RPMI7951 (cell line): Measurements from ENCODE around the gene ATE1. TPM values are rescaled to one million over a fixed set of nuclear protein-coding genes. Genes with fewer than 3 reads are reported as not detected.
"Not testable (repeated sequence)": the region's sequence is repeated elsewhere in the genome, so short reads cannot be mapped to it uniquely, and the experiment has no call there.

Experiments used
- DNase-seq: peaks from one replicate; pipeline ENCODE4 v3.0.0-alpha.2; 2012; ENCODE audit warnings: low read depth
- total RNA-seq: library from RNA; depleted of rRNA; stranded (reverse); fragments of >200 nt; shearing (Covaris generic); gene quantifications from 2 replicates; pipeline ENCODE4 v1.2.3, GENCODE V29; 2014; rRNA removed

ATE1 gene
- total RNA-seq = 16.8 and 18.4 TPM in 2 replicates

DNA sequence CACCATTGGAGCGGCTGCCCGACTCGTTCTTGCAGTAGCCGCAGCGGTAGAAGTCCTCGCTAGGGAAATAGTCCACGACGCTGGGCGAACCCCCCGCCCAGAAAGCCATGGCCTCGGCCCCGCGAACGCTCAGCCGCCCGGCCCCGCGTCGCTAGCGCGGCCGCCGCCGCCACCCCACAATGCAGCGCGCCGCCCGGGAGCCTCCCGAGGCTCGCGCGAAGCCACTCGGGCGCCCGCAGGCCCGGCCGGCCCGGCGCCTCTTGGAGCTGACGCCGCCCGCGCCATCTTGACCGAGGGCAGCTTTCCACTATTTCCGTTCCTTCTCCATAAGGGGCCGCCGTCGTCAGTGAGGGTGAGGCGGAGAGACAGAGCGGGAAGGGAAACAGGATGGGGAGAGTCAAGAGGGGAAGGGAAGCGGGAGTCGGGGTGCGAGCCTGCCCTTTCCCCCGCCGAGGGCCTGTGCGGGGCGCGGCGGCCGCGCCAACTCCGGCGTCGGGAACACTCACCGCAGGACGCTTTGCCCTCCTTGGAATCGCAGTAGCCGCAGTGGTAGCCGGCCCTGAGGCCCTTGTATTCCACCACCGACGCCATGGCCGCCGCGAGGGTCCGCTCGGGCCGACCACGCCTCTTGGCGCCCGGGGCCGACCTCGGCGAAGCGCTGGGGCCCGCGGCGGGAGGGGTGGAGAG lies at the start of gene ATE1:
Gene ATE1 (minus strand): TSS at position 191 of the 687 bp plus-strand sequence. CDS start 82 bp downstream, at position 109.
- DNase-seq = peak; percentile 85

DNA sequence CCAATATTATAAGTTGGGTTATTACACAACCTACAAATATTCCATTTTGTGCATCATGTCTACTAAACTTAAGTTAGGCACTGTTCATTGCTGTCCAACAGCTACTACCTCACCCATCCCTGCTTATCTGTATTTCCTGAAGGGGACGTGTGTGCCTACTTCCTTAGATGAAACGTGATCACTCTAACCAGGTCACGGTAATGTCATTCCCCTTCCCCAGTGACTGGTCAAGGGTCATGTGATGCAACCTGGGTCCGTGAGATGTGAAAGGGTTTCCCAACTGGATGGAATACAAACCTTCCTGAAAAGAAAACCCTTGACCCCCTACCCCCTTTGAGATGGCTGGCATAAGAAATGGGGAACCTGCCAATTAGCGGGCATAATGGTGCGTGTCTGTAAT lies 48.8 kb upstream of the ATE1 start:
- DNase-seq = no peak

- no peak for DNase-seq
Measured at GRCh38 chr10:121975295-121976086, 47.7 kb upstream of the ATE1 start.

DNA sequence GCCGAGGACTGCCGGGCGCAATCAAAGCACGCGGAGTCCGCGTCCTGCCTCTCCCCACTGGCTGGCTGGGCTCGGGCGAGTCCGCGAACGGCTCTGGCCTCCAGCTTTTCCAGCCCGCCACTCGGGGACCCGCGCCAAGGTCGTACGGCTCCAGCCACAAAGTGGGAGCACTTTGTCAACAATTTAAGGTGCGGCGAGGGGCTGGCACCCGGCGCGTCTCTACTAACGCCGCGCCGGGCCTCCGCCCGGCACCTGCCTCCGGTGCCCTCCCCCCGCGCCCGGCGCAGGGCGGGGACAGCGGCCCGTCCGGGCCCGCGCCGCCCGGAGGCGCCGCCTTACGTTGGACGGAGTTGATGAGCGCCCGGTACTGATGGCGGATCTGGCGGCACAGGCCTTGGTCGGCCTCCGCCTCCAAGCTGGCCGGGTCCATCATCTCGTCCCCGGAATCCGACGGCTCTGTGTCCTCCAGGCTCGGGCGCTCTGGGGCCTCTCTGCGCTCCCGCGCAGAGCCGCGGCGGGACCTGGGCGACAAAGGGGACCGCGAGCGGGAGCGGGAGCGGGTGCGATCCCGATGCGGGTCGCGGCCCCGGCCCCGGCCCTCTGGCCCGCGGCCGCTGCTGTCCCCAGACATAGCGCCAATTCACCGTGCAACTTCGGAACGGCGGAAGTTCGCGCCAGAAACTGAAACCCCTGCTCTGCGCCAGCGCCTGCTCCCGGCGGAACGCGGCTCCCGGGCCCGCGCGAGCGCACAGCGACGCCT lies 46.9 kb upstream of the ATE1 start, which contains the start of gene NSMCE4A:
Gene NSMCE4A (minus strand): TSS at position 683 of the 760 bp plus-strand sequence. CDS start 52 bp downstream, at position 631.
- DNase-seq = peak; percentile 70

DNA sequence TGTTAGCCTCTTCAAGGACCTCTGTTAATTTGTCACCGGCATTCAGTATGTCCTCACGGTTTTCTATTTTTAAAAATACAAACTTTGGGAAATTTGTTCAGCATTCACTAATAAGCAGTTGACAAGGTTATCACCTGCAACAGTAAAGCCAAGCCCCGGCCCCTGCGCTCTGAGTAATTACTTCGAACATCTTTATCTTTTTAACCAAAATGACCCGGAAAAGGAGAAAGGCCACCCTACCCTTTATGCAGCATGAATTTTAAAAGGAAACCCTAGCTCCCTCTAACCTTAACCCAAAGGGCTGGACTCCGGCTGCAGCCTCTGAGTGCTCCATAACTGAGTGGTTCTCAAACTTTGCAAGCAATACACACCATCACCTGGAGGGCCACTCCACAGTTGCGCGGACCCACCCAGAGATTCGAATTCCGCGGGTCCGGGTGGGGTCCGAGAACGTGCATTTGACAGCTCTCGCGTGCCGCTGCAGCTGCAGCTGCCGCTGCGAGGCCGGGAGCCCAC lies 46.2 kb upstream of the ATE1 start:
- DNase-seq = no peak

- not testable (repeated sequence) for DNase-seq
Measured at GRCh38 chr10:121969086-121969485, 41.3 kb upstream of the ATE1 start.

- DNase-seq = no peak
Measured at GRCh38 chr10:121965996-121966395, 38.2 kb upstream of the ATE1 start.

GRCh38 chr10:121961456-121961855 lies 33.6 kb upstream of the ATE1 start:
- DNase-seq = no peak

GRCh38 chr10:121959671-121960070 lies 31.8 kb upstream of the ATE1 start:
- no peak for DNase-seq

DNA sequence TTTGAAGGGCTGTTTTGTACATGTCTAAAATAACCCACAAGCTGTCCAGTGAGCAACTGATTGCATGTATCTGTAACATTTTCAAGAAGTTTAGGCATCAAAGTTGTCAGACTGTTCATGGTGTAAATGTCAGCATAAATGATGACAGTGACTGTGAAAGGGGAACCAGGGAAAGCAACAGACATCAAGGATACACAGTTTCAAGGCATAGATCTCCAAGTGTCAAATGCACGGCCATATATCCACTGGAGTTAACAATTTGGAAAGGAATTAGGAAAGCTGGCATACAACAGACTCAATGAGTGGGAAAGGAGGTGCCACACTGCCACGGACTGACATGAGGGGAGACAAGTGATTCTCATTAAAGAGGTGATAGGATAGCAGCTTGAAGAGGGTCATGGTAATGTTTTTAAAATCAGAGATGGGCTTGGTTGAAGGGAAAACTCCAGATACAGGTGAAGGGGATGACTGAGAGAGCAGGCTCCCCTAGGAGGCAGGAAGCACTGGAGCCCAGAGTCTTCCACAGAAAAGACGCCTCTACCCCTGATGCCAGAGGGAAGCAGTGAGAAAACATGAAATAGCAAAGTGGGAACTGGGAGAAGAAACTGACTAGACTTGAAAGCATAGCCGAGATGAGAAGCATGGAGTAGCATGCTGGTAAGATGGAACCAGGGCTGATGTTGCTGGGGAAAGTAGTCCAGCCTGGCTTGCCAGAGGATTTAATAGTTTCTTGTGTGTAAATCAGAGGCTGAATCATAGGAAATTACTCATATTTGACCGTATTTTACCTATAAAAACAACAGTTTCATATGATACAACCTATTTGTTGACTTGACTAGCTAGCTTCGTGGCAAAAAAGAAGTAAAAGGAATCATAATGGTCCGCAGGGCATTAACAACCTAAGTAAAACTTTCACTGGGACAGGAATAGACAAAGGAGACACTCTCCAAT lies 28.6 kb upstream of the ATE1 start:
- peak; percentile 17 for DNase-seq

DNA sequence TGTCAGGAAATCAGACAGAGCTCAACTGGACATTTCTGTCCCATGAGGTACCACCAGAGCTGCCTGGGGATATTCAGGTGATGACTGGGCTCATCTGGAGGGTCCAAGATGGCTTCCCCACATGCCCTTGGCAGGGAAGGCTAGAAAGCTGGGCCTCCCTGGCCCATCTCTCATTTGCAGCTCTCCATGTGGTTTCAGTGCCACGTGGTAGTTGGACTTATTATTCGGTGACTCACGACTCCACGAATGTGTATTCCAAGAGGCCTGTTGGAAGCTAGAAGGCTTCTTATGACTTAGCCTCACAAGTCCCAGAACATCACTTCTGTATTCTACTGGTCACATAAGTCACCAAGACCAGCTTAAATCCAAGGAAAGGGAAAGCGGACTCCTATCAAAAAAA lies 24.4 kb upstream of the ATE1 start:
- peak; percentile 87 for DNase-seq

- no peak for DNase-seq
Measured at GRCh38 chr10:121949451-121949850, 21.6 kb upstream of the ATE1 start.

DNA sequence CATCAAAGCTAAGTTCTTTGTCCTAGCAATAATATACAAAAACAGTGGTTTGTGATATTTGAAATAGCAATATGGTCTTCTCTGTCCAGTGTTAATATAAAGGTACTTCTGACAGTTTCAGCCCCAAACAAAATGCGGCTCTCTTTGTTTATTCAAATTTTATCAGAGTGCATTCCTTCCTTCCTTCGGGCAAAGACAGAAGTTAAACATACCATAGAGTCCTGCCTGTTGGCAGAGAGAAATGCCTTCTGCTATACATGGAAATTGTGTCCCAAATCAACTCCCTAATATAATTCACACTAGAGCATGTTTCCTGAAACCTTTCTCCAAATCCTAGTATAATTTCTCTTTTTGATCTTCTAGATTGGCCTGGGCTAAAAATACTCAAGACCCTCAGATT lies 21.2 kb upstream of the ATE1 start:
- no peak for DNase-seq

- DNase-seq = no peak
Measured at GRCh38 chr10:121947343-121948330, 19.8 kb upstream of the ATE1 start.

DNA sequence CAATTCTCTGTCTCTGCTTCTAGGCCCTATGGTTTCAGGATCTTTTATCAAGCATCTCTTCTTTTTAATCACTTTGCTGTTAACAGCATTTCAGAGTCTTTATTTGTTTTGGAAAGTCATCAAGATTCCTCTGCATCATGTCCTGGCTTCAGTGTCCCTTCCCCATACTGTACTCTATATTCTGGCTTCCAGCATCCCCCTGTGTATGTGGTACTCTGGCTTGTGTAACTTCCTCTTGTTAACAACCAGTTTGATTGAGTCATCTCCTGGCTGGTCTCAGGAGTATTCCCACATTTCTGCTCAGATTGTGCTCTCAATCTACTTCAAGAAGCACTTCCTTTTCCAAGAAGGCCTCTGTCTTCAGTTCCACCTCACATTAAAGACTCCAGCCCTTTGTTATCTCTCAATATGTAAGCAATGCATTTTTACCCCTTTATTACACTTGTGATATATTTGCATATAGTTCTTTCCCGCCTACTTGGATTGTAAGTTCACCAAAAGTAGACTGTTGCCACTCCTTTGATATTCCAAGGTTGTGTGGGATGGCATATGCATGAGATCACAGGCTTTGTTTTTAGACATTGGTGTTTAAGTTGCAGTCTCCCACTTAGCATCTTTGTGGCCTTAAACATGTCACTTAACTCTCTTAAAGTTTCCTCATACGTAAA lies 15.1 kb upstream of the ATE1 start:
- DNase-seq = peak; percentile 87

GRCh38 chr10:121941532-121941931 lies 13.7 kb upstream of the ATE1 start:
- no peak for DNase-seq

- no peak for DNase-seq
Measured at GRCh38 chr10:121936295-121936694, 8.5 kb upstream of the ATE1 start.

DNA sequence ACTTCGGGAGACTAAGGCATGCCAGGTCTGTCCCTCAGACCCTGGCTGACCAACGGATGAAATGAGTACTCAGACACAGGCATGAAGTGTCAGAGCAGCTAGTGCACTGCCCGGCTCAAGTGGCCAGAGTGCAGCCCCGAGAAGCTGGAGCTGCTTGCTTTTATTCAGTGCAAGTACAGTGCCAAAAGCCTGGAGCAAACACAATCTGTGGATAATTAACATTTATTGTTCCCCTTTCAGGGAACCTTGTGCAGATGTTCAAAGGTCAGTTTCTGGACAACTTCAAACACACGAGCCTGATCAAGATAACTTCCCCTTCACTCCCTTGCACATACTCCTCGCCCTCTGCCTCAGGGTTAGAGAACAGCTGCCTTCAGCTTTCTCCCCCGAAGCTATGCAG lies 7.9 kb upstream of the ATE1 start:
- peak; percentile 71 for DNase-seq
